ENCODE data around the gene SLC25A33.
A peak's percentile ranks its signal among the peaks of the same experiment; 100 is the strongest.

SLC25A33 gene

GRCh38 chr1:9589144-9589718 lies 50.0 kb downstream of the SLC25A33 start:
- peak; percentile 70 for DNase-seq

GRCh38 chr1:9589719-9590157 lies 50.5 kb downstream of the SLC25A33 start:
- DNase-seq = no peak

GRCh38 chr1:9590201-9590600 lies 50.9 kb downstream of the SLC25A33 start:
- peak; percentile 54 for DNase-seq

GRCh38 chr1:9590945-9591668 lies 51.8 kb downstream of the SLC25A33 start:
- no peak for DNase-seq

- no peak for DNase-seq
These were observed 52.6 kb downstream of the SLC25A33 start for GRCh38 chr1:9591669-9592509.

GRCh38 chr1:9592510-9593075 lies 53.3 kb downstream of the SLC25A33 start:
- DNase-seq = no peak

- DNase-seq = no peak
These were observed 53.9 kb downstream of the SLC25A33 start for GRCh38 chr1:9593147-9593491.

- peak; percentile 99 for DNase-seq
These were observed 54.5 kb downstream of the SLC25A33 start for GRCh38 chr1:9593492-9594465.

GRCh38 chr1:9594471-9595155 lies 55.3 kb downstream of the SLC25A33 start:
- no peak for DNase-seq

GRCh38 chr1:9595156-9595967 lies 56.1 kb downstream of the SLC25A33 start:
- DNase-seq = no peak

GRCh38 chr1:9595968-9596340 lies 56.7 kb downstream of the SLC25A33 start:
- no peak for DNase-seq

GRCh38 chr1:9596415-9597123 lies 57.3 kb downstream of the SLC25A33 start:
- DNase-seq = no peak

GRCh38 chr1:9597361-9598315 lies 58.4 kb downstream of the SLC25A33 start:
- DNase-seq = no peak

- no peak for DNase-seq
These were observed 59.0 kb downstream of the SLC25A33 start for GRCh38 chr1:9598316-9598700.

- DNase-seq = no peak
These were observed 60.5 kb downstream of the SLC25A33 start for GRCh38 chr1:9599741-9600140.

GRCh38 chr1:9600861-9601834 lies 61.9 kb downstream of the SLC25A33 start:
- no peak for DNase-seq

- DNase-seq = no peak
These were observed 62.9 kb downstream of the SLC25A33 start for GRCh38 chr1:9601942-9602793.

All from NCI-H510A treated with DMSO at 0.1 percent for 48 hours (cell line).